K562 (cell line): ENCODE results near the gene RCC2. TPM values are rescaled to one million over a fixed set of nuclear protein-coding genes. Genes with fewer than 3 reads are reported as not detected.

Experiments
- ARID1B ChIP-seq: fragments of 450-650 bp; IDR thresholded peaks from 2 replicates; pipeline ENCODE4 v1.6.1; 2016; ENCODE audit warnings: antibody characterized with exemption, mild to moderate bottlenecking, inconsistent platforms
- GABPB1 ChIP-seq: sonication (generic); formaldehyde crosslinking; IDR thresholded peaks from 2 replicates; pipeline ENCODE4 v1.8.0; 2022; ENCODE audit warnings: mild to moderate bottlenecking, missing genetic modification reagents
- POLR2G ChIP-seq: fragments of 200-400 bp; formaldehyde crosslinking; IDR thresholded peaks from 2 replicates; pipeline ENCODE4 v1.6.1; 2017; ENCODE audit warnings: low read depth, mild to moderate bottlenecking, antibody characterized with exemption, low read length, moderate library complexity
- RAD21 ChIP-seq, 2 experiments: fragments of 250-450 bp in 1 of 2; fragments of 450-650 bp in 1 of 2; sonication (Bioruptor Pico) in 1 of 2; formaldehyde crosslinking in 1 of 2; IDR thresholded peaks in 1 of 2; conservative IDR thresholded peaks in 1 of 2; 2 replicates each; pipeline versions ENCODE4 v1.4.0 to v1.8.0; 2020 to 2022; ENCODE audit warnings: mild to moderate bottlenecking in 2 of 2, moderate library complexity in 1 of 2
- REST ChIP-seq, 2 experiments: fragments of 450-650 bp; formaldehyde crosslinking in 1 of 2; IDR thresholded peaks; 2 replicates each; pipeline versions ENCODE4 v1.4.0 to v1.6.1; 2014 to 2020; ENCODE audit warnings: mild to moderate bottlenecking in 2 of 2, borderline replicate concordance in 1 of 2, low read depth in 1 of 2
- SIX5 ChIP-seq, 2 experiments: IDR thresholded peaks; 2 replicates each; pipeline ENCODE4 v1.6.1; 2011; ENCODE audit warnings: low read length in 2 of 2, borderline replicate concordance in 1 of 2, low read depth in 1 of 2, mild to moderate bottlenecking in 1 of 2, moderate library complexity in 1 of 2; ENCODE audit not compliant: insufficient read depth in 1 of 2
- SMAD2 ChIP-seq: fragments of 150-350 bp; IDR thresholded peaks from 2 replicates; pipeline ENCODE4 v1.6.1; 2014; ENCODE audit warnings: low read depth, mild to moderate bottlenecking, low read length
- ZKSCAN1 ChIP-seq: fragments of 150-350 bp; IDR thresholded peaks from 2 replicates; pipeline ENCODE4 v1.6.1; 2016; ENCODE audit warnings: low read depth, low read length
- ZNF740 ChIP-seq, 3 experiments: fragments of 200-800 bp in 1 of 3; sonication (Bioruptor generic) in 1 of 3; sonication (generic) in 1 of 3; formaldehyde crosslinking in 1 of 3; IDR thresholded peaks; 2 replicates each; pipeline versions ENCODE4 v1.6.1 to v1.8.0; 2016 to 2022; ENCODE audit warnings: mild to moderate bottlenecking in 2 of 3, missing compliant biosample characterization in 2 of 3, missing genetic modification characterization in 2 of 3, missing genetic modification reagents in 1 of 3
- polyA plus RNA-seq, 8 experiments: library from polyadenylated mRNA; depleted of rRNA in 4 of 8; stranded (reverse) in 5 of 8; unstranded in 3 of 8; fragments of >200 nt; fragmentation: Nextera tagmentation in 2 of 8; fragmentation: Illumina TruSeq in 1 of 8; extraction: Ambion mirVana in 2 of 8; extraction: Trizol in 1 of 8; gene quantifications; 2 replicates each; pipeline versions ENCODE4 v1.2.1 to v1.2.3, GENCODE V29; 2011 to 2014; ENCODE audit warnings: inconsistent platforms in 1 of 8, missing spikeins in 1 of 8
- total RNA-seq, 7 experiments: library from RNA; depleted of rRNA in 6 of 7; stranded (reverse); fragments of >200 nt in 6 of 7; fragmentation: Illumina TruSeq in 2 of 7; extraction: Trizol in 2 of 7; gene quantifications; 2 replicates each; pipeline versions ENCODE4 v1.2.1 to v1.2.3, GENCODE V29; 2011 to 2021; ENCODE audit warnings: low replicate concordance in 1 of 7
- TF ChIP-seq, protein P1 (sequence below): fragments of 450-650 bp; IDR thresholded peaks from 2 replicates; pipeline ENCODE4 v1.6.1; 2017; ENCODE audit warnings: antibody characterized with exemption, mild to moderate bottlenecking
- TF ChIP-seq, protein P2 (sequence below): fragments of 250-450 bp; sonication (Bioruptor Pico); IDR thresholded peaks from 2 replicates; pipeline ENCODE4 v1.6.1; 2021; ENCODE audit warnings: mild to moderate bottlenecking

The RCC2 gene
- total and polyA plus RNA-seq, 9 of the 15 experiments (the other 6 are each of a cell fraction or from before 2014, with no cell fraction given) = 31.8 to 292 (median 116) TPM

- TF ChIP-seq, protein P1, sequence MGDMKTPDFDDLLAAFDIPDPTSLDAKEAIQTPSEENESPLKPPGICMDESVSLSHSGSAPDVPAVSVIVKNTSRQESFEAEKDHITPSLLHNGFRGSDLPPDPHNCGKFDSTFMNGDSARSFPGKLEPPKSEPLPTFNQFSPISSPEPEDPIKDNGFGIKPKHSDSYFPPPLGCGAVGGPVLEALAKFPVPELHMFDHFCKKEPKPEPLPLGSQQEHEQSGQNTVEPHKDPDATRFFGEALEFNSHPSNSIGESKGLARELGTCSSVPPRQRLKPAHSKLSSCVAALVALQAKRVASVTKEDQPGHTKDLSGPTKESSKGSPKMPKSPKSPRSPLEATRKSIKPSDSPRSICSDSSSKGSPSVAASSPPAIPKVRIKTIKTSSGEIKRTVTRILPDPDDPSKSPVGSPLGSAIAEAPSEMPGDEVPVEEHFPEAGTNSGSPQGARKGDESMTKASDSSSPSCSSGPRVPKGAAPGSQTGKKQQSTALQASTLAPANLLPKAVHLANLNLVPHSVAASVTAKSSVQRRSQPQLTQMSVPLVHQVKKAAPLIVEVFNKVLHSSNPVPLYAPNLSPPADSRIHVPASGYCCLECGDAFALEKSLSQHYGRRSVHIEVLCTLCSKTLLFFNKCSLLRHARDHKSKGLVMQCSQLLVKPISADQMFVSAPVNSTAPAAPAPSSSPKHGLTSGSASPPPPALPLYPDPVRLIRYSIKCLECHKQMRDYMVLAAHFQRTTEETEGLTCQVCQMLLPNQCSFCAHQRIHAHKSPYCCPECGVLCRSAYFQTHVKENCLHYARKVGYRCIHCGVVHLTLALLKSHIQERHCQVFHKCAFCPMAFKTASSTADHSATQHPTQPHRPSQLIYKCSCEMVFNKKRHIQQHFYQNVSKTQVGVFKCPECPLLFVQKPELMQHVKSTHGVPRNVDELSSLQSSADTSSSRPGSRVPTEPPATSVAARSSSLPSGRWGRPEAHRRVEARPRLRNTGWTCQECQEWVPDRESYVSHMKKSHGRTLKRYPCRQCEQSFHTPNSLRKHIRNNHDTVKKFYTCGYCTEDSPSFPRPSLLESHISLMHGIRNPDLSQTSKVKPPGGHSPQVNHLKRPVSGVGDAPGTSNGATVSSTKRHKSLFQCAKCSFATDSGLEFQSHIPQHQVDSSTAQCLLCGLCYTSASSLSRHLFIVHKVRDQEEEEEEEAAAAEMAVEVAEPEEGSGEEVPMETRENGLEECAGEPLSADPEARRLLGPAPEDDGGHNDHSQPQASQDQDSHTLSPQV = peak; percentile 100
- TF ChIP-seq ZNF740 (CRISPR knock-in tag; IDR thresholded peaks at IDR 0.05) (0 out of 2 replicates have a peak, but pooled peaks have one; percentile 46), ZNF740 (tag; IDR thresholded peaks at IDR 0.05) (peak in 1 of 2 experiments; percentile 100; a peak in 2 of 4 replicates), SMAD2 (no peak), SIX5 (IDR thresholded peaks at IDR 0.05; ENCODE audit: borderline replicate concordance in 1 of 2, insufficient read depth in 1 of 2, low read depth in 1 of 2, low read length in 2 of 2) (no peak), ZKSCAN1 (no peak), GABPB1 (no peak), ARID1B (peak; percentile 95), RAD21 (CRISPR knock-in tag; conservative IDR thresholded peaks at IDR 0.05 in 1 of 2, IDR thresholded peaks at IDR 0.05 in 1 of 2) (0 out of 4 replicates have a peak, but pooled peaks of 1 of the 2 experiments have one; percentile 10), REST (IDR thresholded peaks at IDR 0.05; ENCODE audit: borderline replicate concordance) (no peak), REST (CRISPR knock-in tag; IDR thresholded peaks at IDR 0.05; ENCODE audit: low read depth) (peak; percentile 71; the same call in 1 of the 2 replicates), POLR2G (no peak)
- TF ChIP-seq, protein P2, sequence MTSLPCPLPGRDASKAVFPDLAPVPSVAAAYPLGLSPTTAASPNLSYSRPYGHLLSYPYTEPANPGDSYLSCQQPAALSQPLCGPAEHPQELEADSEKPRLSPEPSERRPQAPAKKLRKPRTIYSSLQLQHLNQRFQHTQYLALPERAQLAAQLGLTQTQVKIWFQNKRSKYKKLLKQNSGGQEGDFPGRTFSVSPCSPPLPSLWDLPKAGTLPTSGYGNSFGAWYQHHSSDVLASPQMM (CRISPR knock-in tag) = peak; percentile 63; the same call in 1 of the 2 replicates
Measured at GRCh38 chr1:17360272-17360956, 79.1 kb downstream of the RCC2 start (continued).
